Hematopoietic multipotent progenitor cell treated with erythropoietin and hydrocortisone succinate and interleukin-3 and kit ligand, for 4 days (in vitro differentiated cells): ENCODE measurements around the gene GALNT9.
"Not testable (repeated sequence)": the region's sequence is repeated elsewhere in the genome, so short reads cannot be mapped to it uniquely, and the experiment has no call there.

ENCODE experiments used
- DNase-seq: peaks from one replicate; pipeline ENCODE4 v3.0.0-alpha.2; 2015

Gene GALNT9

DNA sequence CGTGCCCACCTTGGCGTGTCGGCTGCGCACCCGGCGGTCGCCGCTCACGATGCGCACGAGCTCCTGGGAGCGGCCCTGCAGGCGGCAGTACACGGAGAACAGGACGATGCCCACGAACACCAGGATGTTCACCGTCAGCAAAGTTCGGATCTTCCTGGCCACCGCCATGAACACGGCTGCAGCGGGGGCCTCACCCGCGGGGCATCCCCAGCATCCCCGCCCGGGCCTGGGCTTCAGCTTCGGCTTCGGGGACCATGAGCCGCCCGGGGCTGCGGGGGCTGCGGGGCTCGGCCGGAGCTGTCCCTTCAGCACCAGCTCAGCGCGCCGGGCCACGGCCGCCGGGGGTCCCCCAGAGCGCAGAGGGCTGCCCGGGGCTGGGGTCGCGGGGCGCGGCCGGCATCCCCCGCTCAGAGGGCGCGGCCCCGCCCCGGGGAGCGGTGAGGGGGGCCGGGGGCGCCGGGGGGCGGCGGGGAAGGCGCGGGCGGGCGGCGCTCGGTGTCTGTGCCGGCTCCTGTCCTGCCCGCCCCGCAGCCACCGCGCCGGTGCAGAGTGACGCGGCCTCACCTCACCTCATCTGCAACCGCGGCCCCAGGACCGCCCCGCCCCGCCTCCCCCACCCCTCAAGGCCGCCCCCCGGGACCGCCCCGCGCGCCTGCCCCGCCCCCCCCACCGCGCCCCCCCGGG, at the start of gene GALNT9:
TSS of gene GALNT9 (minus strand) at position 554 of the 684 bp plus-strand sequence. CDS start at position 168, 386 bp downstream.
- DNase-seq, result peak; percentile 37

DNA sequence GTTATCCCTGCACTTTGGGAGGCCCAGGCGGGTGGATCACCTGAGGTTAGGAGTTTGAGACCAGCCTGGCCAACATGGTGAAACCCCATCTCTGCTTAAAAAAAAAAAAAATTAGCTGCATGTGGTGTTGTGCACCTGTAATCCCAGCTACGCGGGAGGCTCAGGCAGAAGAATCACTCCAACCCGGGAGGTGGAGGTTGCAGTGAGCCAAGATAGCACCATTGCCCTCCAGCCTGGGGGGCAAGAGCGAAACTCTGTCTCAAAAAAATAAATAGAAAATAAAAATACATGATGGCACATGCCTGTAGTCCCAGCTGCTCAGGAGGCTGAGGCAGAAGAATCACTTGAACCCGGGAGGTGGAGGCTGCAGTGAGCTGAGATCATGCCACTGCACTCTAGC, 49.7 kb upstream of the GALNT9 start:
- DNase-seq, result not testable (repeated sequence)

DNA sequence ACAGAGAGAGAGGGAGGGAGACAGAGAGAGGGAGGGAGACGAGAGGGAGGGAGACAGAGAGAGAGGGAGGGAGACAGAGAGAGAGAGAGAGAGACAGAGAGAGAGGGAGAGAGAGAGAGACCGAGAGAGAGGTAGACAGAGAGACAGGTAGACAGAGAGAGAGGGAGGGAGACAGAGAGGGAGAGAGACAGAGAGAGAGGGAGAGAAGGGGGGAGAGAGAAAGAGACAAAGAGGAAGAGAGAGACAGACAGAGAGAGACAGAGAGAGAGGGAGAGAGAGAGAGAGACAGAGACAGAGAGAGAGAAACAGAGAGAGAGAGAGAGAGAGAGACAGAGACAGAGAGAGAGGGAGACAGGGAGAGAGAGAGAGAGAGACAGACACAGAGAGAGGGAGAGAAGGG, 47.8 kb upstream of the GALNT9 start:
- no peak for DNase-seq

DNA sequence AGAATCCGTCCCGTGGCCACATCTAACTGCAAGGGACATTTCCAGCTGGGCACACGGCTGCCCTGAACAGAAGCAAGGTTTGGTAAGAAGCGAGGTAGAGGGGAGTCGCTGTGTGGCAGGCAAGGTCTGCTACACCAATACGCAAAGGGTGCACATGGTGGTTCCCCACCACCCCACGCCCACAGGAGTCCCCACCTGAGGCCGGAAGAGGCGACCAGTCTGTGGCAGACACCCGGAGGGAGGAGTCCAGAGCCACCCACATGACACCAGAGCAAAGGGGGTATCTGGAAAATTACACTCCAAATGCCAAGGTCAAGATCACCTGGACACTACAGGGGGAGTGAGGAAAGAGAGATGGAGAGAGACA, 47.1 kb upstream of the GALNT9 start:
- no peak for DNase-seq

DNA sequence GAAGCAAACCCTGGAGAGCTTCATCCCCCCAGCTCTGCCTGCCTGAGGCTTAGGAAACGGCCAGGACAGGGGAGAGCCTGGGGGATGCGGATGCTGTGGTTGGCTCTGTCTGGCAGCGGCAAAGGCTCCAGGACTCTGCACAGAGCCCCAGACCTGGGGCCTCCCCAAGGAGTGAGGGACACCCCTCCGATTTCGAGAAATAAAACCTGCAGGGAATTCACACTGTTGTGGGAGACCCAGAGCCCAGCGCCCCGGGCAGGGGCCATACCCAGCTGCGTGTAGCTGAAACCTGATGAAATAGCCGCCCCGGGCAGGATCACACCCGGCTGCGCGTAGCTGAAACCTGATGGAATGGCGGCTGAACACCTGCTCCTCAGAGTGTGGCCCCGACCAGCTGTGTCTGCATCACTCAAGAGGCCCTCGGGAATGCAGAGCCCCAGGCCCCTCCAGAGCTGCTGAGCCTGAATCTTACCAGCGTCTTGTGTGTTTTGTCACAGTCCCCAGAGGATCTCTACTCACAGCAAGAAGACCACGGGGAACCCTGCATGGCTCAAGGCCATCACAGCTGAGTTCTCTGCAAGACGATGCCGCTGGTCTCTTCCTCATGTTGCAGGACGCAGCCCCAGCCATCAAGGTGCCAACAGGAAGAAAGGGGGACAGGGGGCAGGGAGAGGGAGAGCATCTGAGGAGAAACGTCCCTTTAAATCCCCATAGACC, 46.5 kb upstream of the GALNT9 start:
- DNase-seq, result no peak

DNA sequence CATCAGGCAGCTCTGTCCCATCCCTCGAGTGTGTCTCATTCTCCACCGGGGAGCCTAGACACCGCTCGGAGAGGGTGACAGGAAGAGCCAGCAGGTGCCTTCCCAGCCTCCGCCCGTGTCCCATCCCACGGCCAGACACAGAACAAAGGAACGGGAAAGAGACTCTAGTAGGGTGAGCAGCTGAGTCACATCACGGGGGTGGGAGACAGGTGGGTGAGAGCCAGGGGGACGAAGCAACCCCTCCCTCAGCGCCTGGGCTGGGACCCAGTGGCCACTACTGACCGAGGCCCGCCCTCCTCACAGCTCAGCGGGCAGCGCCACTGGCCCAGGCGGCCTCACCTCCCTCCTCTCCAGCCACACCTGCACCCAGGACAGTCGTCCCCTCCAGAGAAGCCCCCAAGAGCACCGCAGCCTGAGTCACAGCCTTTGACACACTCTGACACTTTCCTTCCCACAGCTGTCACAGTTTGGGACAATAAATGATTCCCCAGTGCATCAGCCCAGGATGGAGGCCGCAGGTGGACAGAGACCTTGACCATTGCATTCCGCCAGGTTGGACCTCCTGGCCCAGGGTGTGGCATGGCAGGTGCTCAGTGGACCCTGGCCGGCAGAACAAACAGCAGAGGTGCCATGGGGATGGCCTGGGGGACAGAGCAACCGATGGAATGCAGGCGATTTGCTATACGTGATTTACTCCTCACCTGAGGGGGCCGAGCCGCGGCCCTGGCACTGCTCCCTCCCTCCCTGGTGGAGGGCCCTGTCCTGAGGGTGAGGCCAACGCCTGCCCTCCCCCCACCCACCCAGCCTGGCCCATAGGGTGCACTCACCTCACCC, 45.4 kb upstream of the GALNT9 start:
- no peak for DNase-seq

DNA sequence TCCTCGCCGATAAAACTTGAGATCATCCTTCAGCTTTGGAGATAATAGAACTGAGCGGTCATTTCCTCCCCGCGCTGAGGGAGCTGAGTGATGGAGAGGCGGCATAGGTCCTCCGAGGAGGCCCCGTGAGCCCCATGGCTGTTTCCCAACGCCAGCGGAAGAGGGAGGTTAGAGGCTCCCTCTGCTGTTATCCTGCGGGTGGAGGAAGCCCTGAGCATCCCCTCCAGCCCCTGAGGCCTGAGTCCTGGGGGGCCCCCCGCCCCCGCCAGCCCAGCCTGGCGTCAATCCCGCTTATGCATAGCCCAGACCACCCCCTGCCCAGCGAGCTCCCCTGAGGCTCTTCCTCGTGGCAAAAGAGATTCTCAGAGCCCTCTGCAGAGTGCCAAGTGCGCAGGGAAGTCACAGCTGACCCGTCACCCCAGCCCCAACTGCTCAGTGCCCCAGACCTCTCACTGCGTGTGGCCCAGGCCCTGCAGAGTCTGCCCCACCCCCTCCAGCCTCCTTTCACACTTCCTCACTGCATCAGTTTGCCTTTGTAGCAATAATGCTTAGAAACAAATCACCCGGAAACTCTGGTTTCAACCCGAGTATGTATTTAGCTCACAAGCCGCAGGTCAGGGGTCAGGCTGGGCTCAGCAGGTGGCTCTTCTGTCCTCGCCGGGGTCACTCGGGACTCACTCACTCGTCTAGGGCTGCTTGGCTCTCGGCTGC, 44.7 kb upstream of the GALNT9 start:
- peak; percentile 18 for DNase-seq

DNA sequence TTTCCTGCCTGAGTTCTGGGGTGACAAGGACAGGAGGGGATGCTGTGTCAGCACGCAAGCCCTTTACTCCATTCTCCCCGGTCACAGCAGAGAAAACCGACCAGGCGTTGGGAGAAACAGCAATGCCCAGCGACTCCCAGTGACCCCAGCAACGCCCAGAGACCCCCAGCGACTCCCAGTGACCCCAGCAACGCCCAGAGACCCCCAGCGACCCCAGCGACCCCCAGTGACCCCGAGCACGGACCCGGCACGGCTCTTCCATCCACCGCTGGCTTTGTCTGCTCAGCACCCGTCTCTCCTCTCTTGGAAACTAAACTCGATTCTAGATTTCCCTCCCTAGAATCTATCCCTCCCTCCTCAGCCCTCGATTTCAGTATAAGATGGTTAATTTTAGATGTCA, 38.5 kb upstream of the GALNT9 start:
- no peak for DNase-seq

DNA sequence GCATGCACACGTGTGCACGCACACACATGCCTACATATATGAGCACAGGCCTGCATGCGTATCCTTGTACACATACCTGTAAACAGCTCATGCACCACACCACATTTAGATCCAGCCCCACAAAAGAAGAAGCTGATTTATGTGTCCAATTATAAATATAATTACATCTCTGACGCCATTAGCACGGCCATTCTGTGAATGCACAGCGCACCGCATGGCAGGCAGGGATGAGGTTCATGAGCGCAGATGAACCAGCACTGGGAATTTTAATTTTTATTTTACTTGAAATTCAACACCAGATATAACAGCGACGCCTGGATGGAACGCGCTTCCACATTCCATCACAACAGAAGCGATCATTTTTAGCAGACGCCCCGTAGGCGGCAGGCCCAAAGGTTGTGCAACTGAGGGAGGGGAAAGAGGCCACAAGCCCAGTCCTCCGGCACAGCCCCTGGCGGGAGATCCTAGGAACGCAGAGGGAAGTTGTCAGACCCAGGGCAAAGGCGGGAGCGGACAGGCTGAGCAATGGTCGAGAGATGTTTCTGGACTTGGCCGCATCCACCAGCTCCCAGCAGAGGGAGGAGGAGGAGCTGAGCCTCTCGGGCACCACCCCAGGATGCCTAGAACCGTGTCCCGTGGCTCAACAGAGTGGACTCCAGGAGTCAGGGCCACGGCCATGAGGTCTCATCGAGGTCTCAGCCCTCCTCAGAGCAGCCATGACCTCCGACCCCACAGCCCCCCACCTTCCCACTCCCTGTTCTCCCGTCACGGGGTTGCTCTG, 37.9 kb upstream of the GALNT9 start:
- DNase-seq, result no peak

DNA sequence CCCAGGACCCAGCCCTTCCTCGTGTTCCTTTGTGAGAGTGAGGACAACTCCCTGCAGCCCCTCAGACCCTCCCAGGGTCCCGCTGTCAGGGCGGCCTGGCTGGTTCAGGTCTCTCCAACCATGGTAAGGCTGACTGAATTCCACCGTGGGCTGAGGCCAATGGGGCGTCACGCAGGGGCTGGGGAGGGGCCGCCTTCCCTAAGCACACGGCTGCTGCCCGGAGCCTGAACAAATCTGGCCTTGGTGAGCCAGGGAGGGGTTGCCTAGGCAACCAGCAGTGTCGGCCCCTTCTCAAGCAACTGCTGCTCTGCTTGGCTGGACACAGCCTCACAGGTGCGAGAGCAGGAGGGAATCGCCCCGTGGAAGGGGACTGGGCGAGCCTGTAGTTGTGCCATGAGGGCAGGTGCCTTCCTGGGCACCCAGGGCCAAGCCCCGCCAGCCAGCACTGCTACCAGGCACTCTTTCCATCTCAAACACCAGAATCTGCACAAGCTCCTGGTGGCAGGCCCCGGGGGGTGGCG, 37.0 kb upstream of the GALNT9 start:
- no peak for DNase-seq

DNA sequence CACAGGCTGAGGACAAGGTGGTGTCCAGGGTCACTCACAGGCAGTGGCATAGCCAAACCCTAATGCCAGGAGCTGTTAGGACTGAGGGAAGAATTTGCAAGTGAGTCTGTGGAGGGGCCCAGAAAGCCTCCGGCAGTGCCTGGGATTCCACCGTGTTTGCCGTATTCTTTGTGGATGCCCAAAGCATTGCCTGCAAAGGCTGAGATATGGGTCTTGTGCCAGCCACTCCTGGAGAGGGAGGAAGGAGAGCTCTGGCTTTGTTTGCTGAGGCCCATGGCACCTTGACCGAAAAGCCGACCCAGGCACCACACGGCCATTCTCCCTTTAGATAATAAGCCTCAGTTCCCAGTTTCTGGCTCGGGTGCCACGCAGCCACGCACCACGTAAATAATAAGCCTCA, 35.8 kb upstream of the GALNT9 start:
- DNase-seq, result no peak

DNA sequence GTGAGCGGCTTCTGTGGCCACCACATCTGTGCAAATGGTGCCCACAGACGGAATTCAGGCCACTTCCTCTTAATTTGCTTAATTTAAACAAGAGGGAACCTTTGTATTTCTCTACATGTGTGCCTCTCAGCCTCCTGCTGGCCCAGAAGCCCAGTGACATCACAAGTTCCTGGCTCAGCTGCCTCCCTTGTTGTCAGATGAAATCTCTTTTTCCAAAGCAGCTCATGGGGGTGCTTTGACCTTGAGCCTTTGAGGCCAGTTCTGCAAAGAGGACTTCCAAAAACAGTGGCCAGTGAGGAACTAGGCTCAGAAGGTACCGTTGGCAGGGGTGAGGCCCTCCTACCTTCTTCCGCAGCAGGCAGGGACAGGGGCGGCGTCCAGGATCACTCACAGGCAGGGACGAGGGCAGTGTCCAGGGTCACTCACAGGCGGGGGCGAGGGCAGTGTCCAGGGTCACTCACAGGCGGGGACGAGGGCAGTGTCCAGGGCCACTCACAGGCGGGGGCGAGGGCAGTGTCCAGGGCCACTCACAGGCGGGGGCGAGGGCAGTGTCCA, 35.0 kb upstream of the GALNT9 start:
- DNase-seq, result no peak

DNA sequence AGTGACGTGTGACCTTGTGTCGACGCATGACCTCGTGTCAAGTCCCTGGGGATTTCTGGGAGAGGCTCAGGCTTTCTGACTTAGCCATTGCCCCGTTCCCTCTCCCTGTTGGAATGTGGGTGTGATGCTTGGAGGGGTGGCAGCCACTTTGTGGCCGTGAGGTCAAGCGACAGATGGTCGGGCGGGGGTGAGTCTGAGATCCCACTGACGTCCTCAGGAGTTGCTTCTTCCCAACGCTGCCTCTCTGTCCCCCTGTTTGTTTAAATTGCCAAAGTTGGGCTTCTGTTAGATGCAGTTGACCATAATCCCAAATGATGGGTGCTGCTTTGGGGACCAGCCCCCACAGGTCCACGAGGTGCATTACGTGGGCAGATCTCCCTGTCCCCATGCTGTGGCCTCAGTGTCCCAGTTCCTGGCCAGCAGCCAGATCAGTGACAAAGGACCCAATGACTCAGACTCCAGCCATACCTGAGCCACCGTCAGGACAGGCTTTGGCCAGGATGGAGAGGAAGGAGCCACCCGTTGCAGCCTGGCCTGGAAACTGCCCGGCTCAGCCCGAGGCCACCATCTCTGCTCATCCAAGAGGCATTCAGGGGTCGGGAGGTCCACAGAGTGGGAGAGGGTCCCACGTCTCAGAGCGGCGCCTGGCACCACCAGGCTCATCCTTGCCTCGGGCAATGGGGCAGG, 34.4 kb upstream of the GALNT9 start:
- no peak for DNase-seq

DNA sequence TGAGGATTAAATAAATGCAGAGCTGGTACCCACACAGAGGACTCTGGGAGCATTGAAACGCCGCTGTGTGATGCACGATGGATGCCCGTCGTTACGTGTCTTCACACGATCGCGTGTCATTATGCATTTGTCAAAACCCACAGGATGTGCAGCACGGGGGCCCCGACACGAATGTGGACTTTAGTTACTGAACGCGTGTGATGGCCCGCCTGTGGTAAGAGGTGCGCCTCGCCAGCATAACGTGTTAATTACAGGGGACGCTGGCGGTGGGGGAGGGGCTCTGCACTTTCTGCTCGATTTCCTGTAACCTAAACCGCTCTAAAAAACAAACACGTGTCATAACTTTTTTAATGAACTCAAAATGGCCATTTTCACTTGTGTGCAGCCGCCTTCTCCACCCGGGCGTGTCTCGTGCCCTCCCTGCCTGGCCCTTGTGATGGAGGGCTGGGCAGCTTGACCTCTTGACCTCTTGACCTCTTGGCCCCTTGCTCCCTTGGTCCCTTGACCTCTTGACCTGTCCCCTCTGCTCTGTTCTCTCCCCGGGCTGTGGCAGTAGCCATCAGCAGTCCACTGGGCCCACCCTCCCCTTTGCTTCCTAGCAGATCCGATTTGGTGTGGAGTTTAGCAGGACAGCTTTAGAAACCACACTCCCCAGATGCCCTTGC, 33.7 kb upstream of the GALNT9 start:
- no peak for DNase-seq

DNA sequence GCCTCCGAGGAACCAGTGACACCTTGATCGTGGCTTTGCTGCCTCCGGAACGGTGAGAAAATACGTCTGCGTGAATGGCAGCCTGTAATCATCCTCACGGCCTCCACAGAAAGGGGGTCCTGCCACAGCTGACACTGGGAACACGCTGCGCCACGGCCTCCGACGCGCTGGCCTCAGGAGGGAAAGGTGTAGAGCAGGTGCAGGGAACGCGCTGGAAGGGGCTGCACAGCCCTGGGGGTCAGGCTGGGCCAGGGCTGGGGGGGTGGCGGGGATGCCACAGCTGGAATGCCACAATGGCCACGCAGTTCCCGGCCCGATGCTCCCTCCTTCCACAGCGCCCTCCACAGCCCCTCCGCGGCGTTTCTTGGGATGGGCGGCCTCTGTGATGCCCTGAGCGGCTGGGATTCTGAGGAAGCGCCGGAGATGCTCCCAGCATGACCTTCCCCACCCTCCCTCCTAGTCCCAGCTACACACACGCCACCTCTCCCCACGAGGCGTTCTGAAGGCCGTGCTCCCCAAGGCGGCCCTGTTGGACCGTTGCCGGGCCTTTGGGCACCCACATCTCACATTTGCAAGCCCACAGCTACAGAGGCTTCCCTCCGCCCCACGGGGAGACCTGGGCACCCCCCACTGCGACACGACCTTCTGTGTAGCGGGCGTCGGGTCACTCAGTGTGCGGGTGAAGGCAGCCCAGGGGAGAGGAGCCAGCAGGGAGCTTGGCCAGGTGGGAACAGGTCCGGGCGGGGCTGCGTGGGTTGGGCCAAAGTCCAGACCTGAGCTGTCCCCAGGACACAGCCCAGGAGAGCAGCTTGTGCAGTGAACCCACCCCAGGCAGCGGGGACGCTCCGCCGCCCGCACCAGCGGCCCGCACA, 31.8 kb upstream of the GALNT9 start:
- no peak for DNase-seq

DNA sequence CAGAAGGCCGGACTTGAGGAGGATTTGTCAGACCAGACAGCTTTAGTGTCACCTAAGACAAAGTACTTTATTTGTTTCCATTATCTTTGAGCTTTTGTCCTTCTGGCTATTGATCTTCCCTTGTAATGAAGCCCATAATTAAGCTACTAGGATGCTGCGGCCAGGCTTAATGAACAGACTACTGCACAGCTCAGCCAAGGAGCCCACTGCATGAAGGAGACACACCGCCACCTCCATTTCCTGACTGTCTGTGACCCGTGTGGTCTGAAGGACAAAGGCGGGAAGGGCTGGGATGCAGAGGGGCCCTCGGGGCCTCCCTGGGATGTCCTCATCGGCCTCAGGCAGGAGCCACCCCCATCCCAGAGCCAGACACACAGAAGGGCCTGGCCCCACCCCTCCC, 31.0 kb upstream of the GALNT9 start:
- DNase-seq, result no peak

DNA sequence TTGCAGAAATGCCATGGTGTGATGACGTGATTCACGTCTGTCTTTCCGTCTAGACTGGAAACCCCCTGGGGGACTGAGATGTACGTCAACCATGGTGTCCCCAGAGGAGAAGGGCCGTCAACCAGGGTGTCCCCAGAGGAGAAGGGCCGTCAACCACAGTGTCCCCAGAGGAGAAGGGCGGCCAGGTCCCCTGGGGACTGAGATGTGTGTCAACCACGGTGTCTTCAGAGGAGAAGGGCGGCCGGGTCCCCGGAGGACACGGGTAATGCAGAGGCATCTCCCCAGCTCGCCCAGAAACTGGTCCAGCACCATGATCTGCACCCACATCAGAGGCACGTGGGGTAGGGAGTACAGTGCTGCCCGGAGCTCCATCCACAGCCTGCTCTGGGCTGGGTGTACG, 30.6 kb upstream of the GALNT9 start:
- DNase-seq, result no peak

DNA sequence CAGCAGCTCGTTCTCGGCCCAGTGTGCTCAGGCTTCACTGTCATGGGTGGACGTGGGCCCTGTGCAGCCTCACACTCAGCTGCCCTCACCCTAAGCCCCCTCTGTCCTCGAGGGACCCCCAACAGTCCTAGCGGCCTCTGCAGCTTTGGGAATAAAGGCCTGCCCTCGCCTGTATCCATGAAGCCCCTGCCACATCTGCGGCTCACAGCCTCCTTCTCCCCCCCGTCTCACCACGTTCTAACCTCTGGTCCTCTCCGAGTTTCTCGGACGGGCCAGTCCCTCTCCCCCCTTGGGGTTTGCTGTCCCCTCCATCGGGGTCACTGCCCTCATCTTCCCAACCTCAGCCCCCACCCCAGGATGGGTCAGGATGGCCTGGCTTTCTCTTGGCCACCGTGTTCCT, 30.2 kb upstream of the GALNT9 start:
- DNase-seq, result no peak
